Rectal smooth muscle tissue (tissue), 1 donor: Measurements from ENCODE around the gene GTF2H1.
A peak's percentile ranks its signal among the peaks of the same experiment; 100 is the strongest.

ENCODE experiments used
- H3K27ac ChIP-seq: one replicate; pipeline ENCODE4 v1.7.0; 2013; ENCODE audit warnings: low read depth, low read length, inconsistent platforms
- H3K27me3 ChIP-seq: one replicate; pipeline ENCODE4 v1.7.0; 2013; ENCODE audit warnings: low read length; ENCODE audit not compliant: control insufficient read depth, insufficient read depth
- H3K36me3 ChIP-seq: one replicate; pipeline ENCODE4 v1.7.0; 2013; ENCODE audit warnings: low read length; ENCODE audit not compliant: control insufficient read depth, insufficient read depth
- H3K4me1 ChIP-seq: one replicate; pipeline ENCODE4 v1.7.0; 2013; ENCODE audit warnings: low read length; ENCODE audit not compliant: control insufficient read depth, insufficient read depth
- H3K4me3 ChIP-seq: one replicate; pipeline ENCODE4 v1.7.0; 2013; ENCODE audit warnings: low read length
- H3K9ac ChIP-seq: one replicate; pipeline ENCODE4 v1.7.0; 2013; ENCODE audit warnings: low read length

The GTF2H1 gene

GRCh38 chr11:18321969-18322711 is at the start of gene GTF2H1, which contains the start of gene HPS5:
GTF2H1 (plus strand) TSS chr11:18322567; CDS start chr11:18333075, 10,508 bp downstream.
HPS5 (minus strand) TSS chr11:18322140; CDS start chr11:18317858, 4,282 bp downstream.
- Histone ChIP-seq H3K27me3 (no peaks in the 10 kb centered on the region), H3K27ac (peak within 1 kb of the TSS; percentile 97), H3K4me3 (peak within 1 kb of the TSS; percentile 77), H3K9ac (peak within 1 kb of the TSS; percentile 60), H3K36me3 (no peaks in the 10 kb centered on the region), H3K4me1 (peaks cover 17% of the 10 kb centered on the region)

GRCh38 chr11:18277565-18278271 is 44.6 kb upstream of the GTF2H1 start:
- no peak overlapping the region for H3K9ac ChIP-seq
- no peak overlapping the region for H3K27ac ChIP-seq
- H3K4me1 ChIP-seq, result no peaks in the 10 kb centered on the region
- peaks cover 2% of the 10 kb centered on the region for H3K36me3 ChIP-seq
- H3K27me3 ChIP-seq, result no peaks in the 10 kb centered on the region
- no peak overlapping the region for H3K4me3 ChIP-seq

- Histone ChIP-seq H3K4me1 (no peaks in the 10 kb centered on the region), H3K4me3 (no peak overlapping the region), H3K36me3 (peaks cover 5% of the 10 kb centered on the region), H3K27ac (no peak overlapping the region), H3K27me3 (no peaks in the 10 kb centered on the region), H3K9ac (no peak overlapping the region)
Measured at GRCh38 chr11:18280438-18281045, 41.8 kb upstream of the GTF2H1 start.

GRCh38 chr11:18282626-18283025 is 39.7 kb upstream of the GTF2H1 start:
- H3K4me3 ChIP-seq, result no peak overlapping the region
- no peak overlapping the region for H3K27ac ChIP-seq
- peaks cover 8% of the 10 kb centered on the region for H3K36me3 ChIP-seq
- H3K27me3 ChIP-seq, result no peaks in the 10 kb centered on the region
- no peaks in the 10 kb centered on the region for H3K4me1 ChIP-seq
- no peak overlapping the region for H3K9ac ChIP-seq

DNA sequence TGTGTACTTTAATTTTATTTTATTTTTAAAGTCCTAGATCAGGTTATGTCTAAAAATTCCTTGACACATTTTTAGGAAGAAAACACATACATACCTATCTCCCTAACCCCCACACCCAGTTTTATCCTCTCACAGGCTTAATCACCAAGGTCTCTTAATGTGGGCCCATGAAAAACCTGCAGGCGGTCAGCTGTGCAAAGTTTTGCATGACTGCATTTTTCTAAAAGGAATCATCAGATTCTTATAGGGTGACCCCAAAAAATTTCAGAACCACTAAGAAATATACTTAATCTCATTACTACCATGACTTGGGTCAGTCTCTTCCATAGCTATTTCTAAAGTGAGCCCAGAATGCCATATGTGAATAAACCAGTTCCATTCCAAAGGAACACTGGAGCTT is 36.5 kb upstream of the GTF2H1 start:
- peaks cover 8% of the 10 kb centered on the region for H3K36me3 ChIP-seq

DNA sequence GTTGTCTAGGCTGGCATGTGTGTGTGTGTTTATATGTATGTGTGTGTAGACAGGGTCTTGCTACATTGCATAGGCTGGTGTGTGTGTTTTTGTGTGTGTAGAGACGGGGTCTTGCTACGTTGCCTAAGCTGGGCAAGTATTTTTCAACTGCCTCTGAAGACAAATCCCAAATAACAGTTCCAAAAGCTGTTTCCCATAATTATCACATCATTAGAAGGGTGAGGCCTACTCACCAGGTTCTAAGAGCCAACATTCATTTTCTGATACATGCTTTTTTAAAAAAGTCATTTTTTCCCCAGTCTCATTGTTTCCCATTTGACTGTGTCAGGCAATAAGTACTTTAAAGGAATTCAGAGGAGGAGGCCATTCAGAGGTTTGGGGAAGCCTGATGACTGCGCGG is 33.5 kb upstream of the GTF2H1 start:
- no peak overlapping the region for H3K9ac ChIP-seq
- H3K27me3 ChIP-seq, result no peaks in the 10 kb centered on the region
- H3K4me3 ChIP-seq, result no peak overlapping the region
- peaks cover 10% of the 10 kb centered on the region for H3K36me3 ChIP-seq
- H3K27ac ChIP-seq, result no peak overlapping the region
- no peaks in the 10 kb centered on the region for H3K4me1 ChIP-seq

More for the DNA sequence above, 36.5 kb upstream of the GTF2H1 start:
- Histone ChIP-seq H3K4me1 (no peaks in the 10 kb centered on the region), H3K9ac (no peak overlapping the region), H3K27ac (no peak overlapping the region), H3K27me3 (no peaks in the 10 kb centered on the region), H3K4me3 (no peak overlapping the region)

DNA sequence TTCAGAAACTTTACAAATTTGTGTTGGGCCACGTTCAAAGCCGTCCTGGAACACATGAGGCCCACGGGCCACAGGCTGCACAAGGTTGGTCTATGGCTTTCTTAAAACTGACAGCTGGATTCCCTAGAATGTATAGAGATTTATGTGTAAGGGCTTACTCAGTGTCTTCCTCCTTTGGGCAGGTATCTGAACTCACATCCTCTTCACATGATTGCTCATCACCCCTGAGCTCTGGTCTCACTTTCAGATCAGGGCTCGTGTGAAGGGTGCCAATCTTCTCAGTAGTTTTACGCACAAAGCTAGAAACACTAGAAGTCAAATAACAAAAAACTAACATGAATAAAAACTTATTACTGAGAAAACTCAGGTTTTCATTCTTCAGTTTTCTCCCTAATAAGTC is 27.5 kb upstream of the GTF2H1 start:
- Histone ChIP-seq H3K36me3 (peaks cover 24% of the 10 kb centered on the region), H3K4me3 (no peak overlapping the region), H3K27me3 (no peaks in the 10 kb centered on the region), H3K4me1 (no peaks in the 10 kb centered on the region), H3K27ac (no peak overlapping the region), H3K9ac (no peak overlapping the region)

- Histone ChIP-seq H3K4me1 (no peaks in the 10 kb centered on the region), H3K9ac (no peak overlapping the region), H3K36me3 (peaks cover 24% of the 10 kb centered on the region), H3K4me3 (no peak overlapping the region), H3K27me3 (no peaks in the 10 kb centered on the region), H3K27ac (no peak overlapping the region)
Measured at GRCh38 chr11:18295316-18295715, 27.1 kb upstream of the GTF2H1 start.

DNA sequence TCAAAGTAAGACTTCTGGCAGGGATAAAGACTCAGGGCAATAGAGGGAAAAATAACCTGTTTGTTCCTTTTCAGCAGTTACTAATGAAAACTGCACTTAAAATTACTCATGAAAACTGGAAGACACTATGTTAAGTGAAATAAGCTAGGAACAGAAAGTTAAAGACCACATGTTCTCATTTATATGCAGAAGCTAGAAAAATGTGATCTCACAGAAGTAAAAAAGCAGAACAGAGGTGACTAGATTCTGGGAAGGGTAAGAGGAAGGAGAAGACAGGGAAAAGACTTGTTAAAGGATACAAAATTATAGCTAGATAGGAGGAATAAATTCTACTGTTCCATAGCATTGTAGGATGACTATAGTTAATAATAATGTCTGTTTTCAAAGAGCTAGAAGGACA is 22.6 kb upstream of the GTF2H1 start:
- Histone ChIP-seq H3K4me3 (no peak overlapping the region), H3K27ac (no peak overlapping the region), H3K27me3 (no peaks in the 10 kb centered on the region), H3K4me1 (no peaks in the 10 kb centered on the region), H3K36me3 (peaks cover 13% of the 10 kb centered on the region), H3K9ac (no peak overlapping the region)

GRCh38 chr11:18304745-18305144 is 17.6 kb upstream of the GTF2H1 start:
- Histone ChIP-seq H3K4me1 (no peaks in the 10 kb centered on the region), H3K9ac (no peak overlapping the region), H3K4me3 (no peak overlapping the region), H3K27ac (no peak overlapping the region), H3K27me3 (no peaks in the 10 kb centered on the region), H3K36me3 (peaks cover 7% of the 10 kb centered on the region)

DNA sequence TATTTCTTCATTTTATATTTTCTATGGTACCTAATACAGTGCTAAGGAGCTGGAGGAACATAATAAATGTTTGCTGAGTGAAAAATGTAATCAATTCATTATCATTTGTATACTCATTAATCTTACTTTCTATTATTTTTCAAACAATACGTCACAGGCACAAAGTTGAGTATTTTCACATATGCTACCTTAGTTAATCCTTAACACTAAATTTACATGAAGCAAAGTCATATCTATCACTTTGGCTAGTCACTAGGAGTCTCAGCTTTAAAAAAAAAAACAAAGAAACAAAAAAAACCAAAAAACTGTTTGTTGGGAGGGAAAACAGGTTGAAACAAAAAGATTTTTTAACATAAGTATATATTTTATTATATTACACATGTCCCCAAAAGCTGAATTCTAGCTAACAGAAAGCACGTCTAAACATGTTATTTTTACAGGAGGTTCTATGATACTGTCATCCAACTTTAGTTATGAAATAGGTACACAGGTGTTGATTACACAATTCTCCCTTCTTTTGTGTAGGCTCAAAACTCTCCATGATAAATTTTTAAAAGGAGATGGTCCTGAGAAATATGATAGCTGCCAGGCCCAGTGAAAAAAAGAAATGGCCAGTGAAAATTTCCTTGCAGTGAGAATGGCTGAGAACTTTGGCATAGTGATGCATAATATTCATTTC is 14.8 kb upstream of the GTF2H1 start:
- H3K36me3 ChIP-seq, result peaks cover 13% of the 10 kb centered on the region
- no peak overlapping the region for H3K27ac ChIP-seq
- H3K4me1 ChIP-seq, result no peaks in the 10 kb centered on the region
- H3K9ac ChIP-seq, result no peak overlapping the region
- H3K27me3 ChIP-seq, result no peaks in the 10 kb centered on the region
- no peak overlapping the region for H3K4me3 ChIP-seq

DNA sequence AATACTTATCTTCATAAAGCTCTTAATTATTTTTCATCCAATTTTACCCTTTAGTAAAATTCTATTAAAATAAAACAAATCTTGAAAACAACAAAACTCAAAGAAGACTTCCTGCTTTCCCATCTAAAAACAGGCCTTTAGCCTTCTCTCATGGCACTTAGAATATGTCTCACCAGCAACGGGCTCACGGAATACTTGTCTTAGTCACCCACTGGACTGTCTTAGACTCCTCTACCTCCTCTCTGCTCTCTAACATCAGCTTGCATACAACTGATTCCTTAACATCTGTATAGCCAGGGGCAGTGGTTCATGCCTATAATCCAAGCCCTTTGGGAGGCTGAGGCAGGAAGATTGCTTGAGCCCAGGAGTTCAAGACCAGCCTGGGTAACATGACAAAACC is 14.1 kb upstream of the GTF2H1 start:
- Histone ChIP-seq H3K27me3 (no peaks in the 10 kb centered on the region), H3K4me1 (no peaks in the 10 kb centered on the region), H3K4me3 (no peak overlapping the region), H3K27ac (no peak overlapping the region), H3K36me3 (peaks cover 13% of the 10 kb centered on the region), H3K9ac (no peak overlapping the region)
